H1 (cell line): ENCODE measurements around the gene NPTX1. TPM values are rescaled to one million over a fixed set of nuclear protein-coding genes. Genes with fewer than 3 reads are reported as not detected.

Source experiments
- RAD21 ChIP-seq, 2 experiments: IDR thresholded peaks in 1 of 2; conservative IDR thresholded peaks in 1 of 2; 2 replicates each; pipeline ENCODE4 v1.6.1; 2011; ENCODE audit warnings: low read depth in 2 of 2, low read length in 2 of 2, improper control_type of control experiment in 1 of 2, inconsistent platforms in 1 of 2, mild to moderate bottlenecking in 1 of 2, moderate library complexity in 1 of 2
- SP1 ChIP-seq: IDR thresholded peaks from 2 replicates; pipeline ENCODE4 v1.6.1; 2011; ENCODE audit warnings: low read depth, low read length
- polyA plus RNA-seq, 7 experiments: library from polyadenylated mRNA; depleted of rRNA in 3 of 7; stranded (reverse) in 5 of 7; unstranded in 2 of 7; fragments of >200 nt in 5 of 7; fragments of 200-250 nt in 2 of 7; gene quantifications; 1 replicate in 5 of 7; 2 replicates in 1 of 7; 4 replicates in 1 of 7; pipeline versions ENCODE4 v1.2.1 to v1.2.3, GENCODE V29; 2011 to 2013; ENCODE audit warnings: missing spikeins in 2 of 7, mixed read lengths in 2 of 7
- total RNA-seq: library from RNA; stranded (reverse); fragmentation: NEBNext Ultra II Directional; extraction: Animal tissue kit (Norgen Biotek cat#: 25700); gene quantifications from 2 replicates; pipeline ENCODE4 v1.2.1, GENCODE V29; 2021
- TF ChIP-seq, protein P1 (sequence below): fragments of 300-600 bp; sonication (generic); IDR thresholded peaks from 2 replicates; pipeline ENCODE4 v1.7.1; 2012; ENCODE audit warnings: low read length, moderate library complexity, mild to moderate bottlenecking, inconsistent platforms; ENCODE audit not compliant: insufficient replicate concordance

NPTX1 gene
- total and polyA plus RNA-seq, 2 of the 8 experiments (the other 6 are each of a cell fraction or from before 2014, with no cell fraction given), result 12.0 to 17.9 TPM

DNA sequence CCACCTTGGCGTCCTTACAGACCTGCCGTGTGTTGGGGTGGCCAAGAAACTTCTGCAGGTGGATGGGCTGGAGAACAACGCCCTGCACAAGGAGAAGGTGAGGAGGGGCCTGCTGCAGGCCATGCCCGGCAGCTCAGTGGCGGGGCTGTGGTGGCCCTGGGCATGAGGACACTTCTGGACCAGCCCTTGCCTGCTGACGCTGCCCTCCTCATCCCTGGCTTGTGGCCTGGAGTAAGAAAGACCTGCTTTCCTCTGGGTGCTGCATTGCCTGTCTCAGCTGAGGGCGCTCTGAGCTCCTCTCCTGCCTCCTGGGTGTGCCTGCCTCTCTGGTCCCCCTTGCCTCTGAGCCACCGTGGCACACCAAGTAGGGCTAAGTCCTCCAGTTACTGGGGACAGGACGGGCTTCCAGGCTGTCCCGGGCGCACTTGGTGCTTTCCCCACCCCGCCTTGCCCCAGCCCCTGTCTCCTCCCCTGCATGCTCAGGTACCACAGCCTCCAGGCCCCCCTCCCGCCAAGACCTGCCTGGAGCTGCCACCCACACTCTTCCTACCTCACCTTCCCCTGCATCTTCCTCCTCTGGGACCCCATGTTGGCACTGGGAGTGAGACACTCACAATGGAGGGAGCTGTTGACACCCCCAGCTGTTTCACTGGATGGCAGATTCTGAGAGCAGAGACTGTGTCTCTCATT lies 52.7 kb downstream of the NPTX1 start (continued):
- TF ChIP-seq, protein P1, sequence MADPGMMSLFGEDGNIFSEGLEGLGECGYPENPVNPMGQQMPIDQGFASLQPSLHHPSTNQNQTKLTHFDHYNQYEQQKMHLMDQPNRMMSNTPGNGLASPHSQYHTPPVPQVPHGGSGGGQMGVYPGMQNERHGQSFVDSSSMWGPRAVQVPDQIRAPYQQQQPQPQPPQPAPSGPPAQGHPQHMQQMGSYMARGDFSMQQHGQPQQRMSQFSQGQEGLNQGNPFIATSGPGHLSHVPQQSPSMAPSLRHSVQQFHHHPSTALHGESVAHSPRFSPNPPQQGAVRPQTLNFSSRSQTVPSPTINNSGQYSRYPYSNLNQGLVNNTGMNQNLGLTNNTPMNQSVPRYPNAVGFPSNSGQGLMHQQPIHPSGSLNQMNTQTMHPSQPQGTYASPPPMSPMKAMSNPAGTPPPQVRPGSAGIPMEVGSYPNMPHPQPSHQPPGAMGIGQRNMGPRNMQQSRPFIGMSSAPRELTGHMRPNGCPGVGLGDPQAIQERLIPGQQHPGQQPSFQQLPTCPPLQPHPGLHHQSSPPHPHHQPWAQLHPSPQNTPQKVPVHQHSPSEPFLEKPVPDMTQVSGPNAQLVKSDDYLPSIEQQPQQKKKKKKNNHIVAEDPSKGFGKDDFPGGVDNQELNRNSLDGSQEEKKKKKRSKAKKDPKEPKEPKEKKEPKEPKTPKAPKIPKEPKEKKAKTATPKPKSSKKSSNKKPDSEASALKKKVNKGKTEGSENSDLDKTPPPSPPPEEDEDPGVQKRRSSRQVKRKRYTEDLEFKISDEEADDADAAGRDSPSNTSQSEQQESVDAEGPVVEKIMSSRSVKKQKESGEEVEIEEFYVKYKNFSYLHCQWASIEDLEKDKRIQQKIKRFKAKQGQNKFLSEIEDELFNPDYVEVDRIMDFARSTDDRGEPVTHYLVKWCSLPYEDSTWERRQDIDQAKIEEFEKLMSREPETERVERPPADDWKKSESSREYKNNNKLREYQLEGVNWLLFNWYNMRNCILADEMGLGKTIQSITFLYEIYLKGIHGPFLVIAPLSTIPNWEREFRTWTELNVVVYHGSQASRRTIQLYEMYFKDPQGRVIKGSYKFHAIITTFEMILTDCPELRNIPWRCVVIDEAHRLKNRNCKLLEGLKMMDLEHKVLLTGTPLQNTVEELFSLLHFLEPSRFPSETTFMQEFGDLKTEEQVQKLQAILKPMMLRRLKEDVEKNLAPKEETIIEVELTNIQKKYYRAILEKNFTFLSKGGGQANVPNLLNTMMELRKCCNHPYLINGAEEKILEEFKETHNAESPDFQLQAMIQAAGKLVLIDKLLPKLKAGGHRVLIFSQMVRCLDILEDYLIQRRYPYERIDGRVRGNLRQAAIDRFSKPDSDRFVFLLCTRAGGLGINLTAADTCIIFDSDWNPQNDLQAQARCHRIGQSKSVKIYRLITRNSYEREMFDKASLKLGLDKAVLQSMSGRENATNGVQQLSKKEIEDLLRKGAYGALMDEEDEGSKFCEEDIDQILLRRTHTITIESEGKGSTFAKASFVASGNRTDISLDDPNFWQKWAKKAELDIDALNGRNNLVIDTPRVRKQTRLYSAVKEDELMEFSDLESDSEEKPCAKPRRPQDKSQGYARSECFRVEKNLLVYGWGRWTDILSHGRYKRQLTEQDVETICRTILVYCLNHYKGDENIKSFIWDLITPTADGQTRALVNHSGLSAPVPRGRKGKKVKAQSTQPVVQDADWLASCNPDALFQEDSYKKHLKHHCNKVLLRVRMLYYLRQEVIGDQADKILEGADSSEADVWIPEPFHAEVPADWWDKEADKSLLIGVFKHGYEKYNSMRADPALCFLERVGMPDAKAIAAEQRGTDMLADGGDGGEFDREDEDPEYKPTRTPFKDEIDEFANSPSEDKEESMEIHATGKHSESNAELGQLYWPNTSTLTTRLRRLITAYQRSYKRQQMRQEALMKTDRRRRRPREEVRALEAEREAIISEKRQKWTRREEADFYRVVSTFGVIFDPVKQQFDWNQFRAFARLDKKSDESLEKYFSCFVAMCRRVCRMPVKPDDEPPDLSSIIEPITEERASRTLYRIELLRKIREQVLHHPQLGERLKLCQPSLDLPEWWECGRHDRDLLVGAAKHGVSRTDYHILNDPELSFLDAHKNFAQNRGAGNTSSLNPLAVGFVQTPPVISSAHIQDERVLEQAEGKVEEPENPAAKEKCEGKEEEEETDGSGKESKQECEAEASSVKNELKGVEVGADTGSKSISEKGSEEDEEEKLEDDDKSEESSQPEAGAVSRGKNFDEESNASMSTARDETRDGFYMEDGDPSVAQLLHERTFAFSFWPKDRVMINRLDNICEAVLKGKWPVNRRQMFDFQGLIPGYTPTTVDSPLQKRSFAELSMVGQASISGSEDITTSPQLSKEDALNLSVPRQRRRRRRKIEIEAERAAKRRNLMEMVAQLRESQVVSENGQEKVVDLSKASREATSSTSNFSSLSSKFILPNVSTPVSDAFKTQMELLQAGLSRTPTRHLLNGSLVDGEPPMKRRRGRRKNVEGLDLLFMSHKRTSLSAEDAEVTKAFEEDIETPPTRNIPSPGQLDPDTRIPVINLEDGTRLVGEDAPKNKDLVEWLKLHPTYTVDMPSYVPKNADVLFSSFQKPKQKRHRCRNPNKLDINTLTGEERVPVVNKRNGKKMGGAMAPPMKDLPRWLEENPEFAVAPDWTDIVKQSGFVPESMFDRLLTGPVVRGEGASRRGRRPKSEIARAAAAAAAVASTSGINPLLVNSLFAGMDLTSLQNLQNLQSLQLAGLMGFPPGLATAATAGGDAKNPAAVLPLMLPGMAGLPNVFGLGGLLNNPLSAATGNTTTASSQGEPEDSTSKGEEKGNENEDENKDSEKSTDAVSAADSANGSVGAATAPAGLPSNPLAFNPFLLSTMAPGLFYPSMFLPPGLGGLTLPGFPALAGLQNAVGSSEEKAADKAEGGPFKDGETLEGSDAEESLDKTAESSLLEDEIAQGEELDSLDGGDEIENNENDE, result no peak
- TF ChIP-seq RAD21 (IDR thresholded peaks at IDR 0.05 in 1 of 2, conservative IDR thresholded peaks at IDR 0.05 in 1 of 2; ENCODE audit: low read depth in 2 of 2, low read length in 2 of 2) (no peak), SP1 (no peak)
- TF ChIP-seq, all 59 proteins: peak for 0
